ENCODE results near the gene B4GALNT4. TPM values are rescaled to one million over a fixed set of nuclear protein-coding genes. Genes with fewer than 3 reads are reported as not detected.

The B4GALNT4 gene
- total RNA-seq, 2 donors from 2014 or later: 2.1 to 2.7 TPM

- Mint-ChIP-seq H3K36me3 (ENCODE audit: insufficient read depth in 2 of 2) (peaks cover 3% of the 10 kb centered on the region in 2 donors), H3K27ac (no peak overlapping the region), H3K4me1 (ENCODE audit: low read depth) (no peaks in the 10 kb centered on the region), H3K4me3 (no peak overlapping the region), H3K27me3 (ENCODE audit: low read depth) (no peaks in the 10 kb centered on the region), H3K9me3 (peaks cover 4 to 8% of the 10 kb centered on the region in 2 donors)
- no peak for DNase-seq
- no peak for ATAC-seq (replicated peaks in 1 of 2)
Measured at GRCh38 chr11:390175-390574, 20.9 kb downstream of the B4GALNT4 start.

GRCh38 chr11:391117-392017 lies 22.1 kb downstream of the B4GALNT4 start:
- Mint-ChIP-seq H3K27me3 (ENCODE audit: low read depth) (no peaks in the 10 kb centered on the region), H3K4me1 (ENCODE audit: low read depth) (no peaks in the 10 kb centered on the region), H3K9me3 (peaks cover 4 to 8% of the 10 kb centered on the region in 2 donors), H3K36me3 (ENCODE audit: insufficient read depth in 2 of 2) (peaks cover 3% of the 10 kb centered on the region in 2 donors), H3K4me3 (no peak overlapping the region), H3K27ac (no peak overlapping the region)
- ATAC-seq (replicated peaks in 1 of 2) (no peak), DNase-seq (no peak)

- Mint-ChIP-seq H3K27ac (no peak overlapping the region), H3K27me3 (ENCODE audit: low read depth) (no peaks in the 10 kb centered on the region), H3K4me1 (ENCODE audit: low read depth) (no peaks in the 10 kb centered on the region), H3K36me3 (ENCODE audit: insufficient read depth in 2 of 2) (peaks cover 0 to under 1% of the 10 kb centered on the region in 2 donors), H3K9me3 (peaks cover 0 to 3% of the 10 kb centered on the region in 2 donors), H3K4me3 (no peak overlapping the region)
- DNase-seq (no peak), ATAC-seq (replicated peaks in 1 of 2) (no peak)
Measured at GRCh38 chr11:392102-392777, 22.9 kb downstream of the B4GALNT4 start.

GRCh38 chr11:393219-394033 lies 24.1 kb downstream of the B4GALNT4 start:
- no peaks in the 10 kb centered on the region for H3K36me3 Mint-ChIP-seq (ENCODE audit: insufficient read depth in 2 of 2)
- DNase-seq (no peak), ATAC-seq (replicated peaks in 1 of 2) (no peak)
- no peak overlapping the region for H3K27ac Mint-ChIP-seq
- H3K9me3 Mint-ChIP-seq: no peaks in the 10 kb centered on the region
- H3K4me1 Mint-ChIP-seq (ENCODE audit: low read depth): no peaks in the 10 kb centered on the region
- H3K27me3 Mint-ChIP-seq (ENCODE audit: low read depth): no peaks in the 10 kb centered on the region
- no peak overlapping the region for H3K4me3 Mint-ChIP-seq

- H3K36me3 Mint-ChIP-seq (ENCODE audit: insufficient read depth in 2 of 2): peaks cover 0 to 2% of the 10 kb centered on the region in 2 donors
- no peaks in the 10 kb centered on the region for H3K4me1 Mint-ChIP-seq (ENCODE audit: low read depth)
- peaks cover 2% of the 10 kb centered on the region in 2 donors for H3K9me3 Mint-ChIP-seq
- peaks cover 6% of the 10 kb centered on the region for H3K27me3 Mint-ChIP-seq (ENCODE audit: low read depth)
- H3K4me3 Mint-ChIP-seq: no peak within 1 kb of the TSS
- DNase-seq: no peak
- H3K27ac Mint-ChIP-seq: no peak within 1 kb of the TSS
- no peak for ATAC-seq (replicated peaks in 1 of 2)
Measured at GRCh38 chr11:394034-394857, 24.9 kb downstream of the B4GALNT4 start, which contains the start of gene PKP3. Gene PKP3 (plus strand): TSS chr11:394209. CDS start chr11:394293, 84 bp downstream.

GRCh38 chr11:394858-395655 lies 25.8 kb downstream of the B4GALNT4 start:
- DNase-seq (no peak), ATAC-seq (replicated peaks in 1 of 2) (no peak)

GRCh38 chr11:395866-396265 lies 26.6 kb downstream of the B4GALNT4 start:
- DNase-seq: no peak
- no peak for ATAC-seq (replicated peaks in 1 of 2)
- Mint-ChIP-seq H3K27me3 (ENCODE audit: low read depth) (peaks cover 14% of the 10 kb centered on the region), H3K4me3 (peak overlapping the region; percentile 27 to 31), H3K27ac (no peak overlapping the region), H3K36me3 (ENCODE audit: insufficient read depth in 2 of 2) (peaks cover 0 to 2% of the 10 kb centered on the region in 2 donors), H3K4me1 (ENCODE audit: low read depth) (peaks cover 5% of the 10 kb centered on the region), H3K9me3 (peaks cover 2% of the 10 kb centered on the region in 2 donors)

More at GRCh38 chr11:394858-395655, 25.8 kb downstream of the B4GALNT4 start:
- no peak overlapping the region for H3K27ac Mint-ChIP-seq
- H3K4me1 Mint-ChIP-seq (ENCODE audit: low read depth): peaks cover 5% of the 10 kb centered on the region
- no peak overlapping the region for H3K4me3 Mint-ChIP-seq
- peaks cover 2% of the 10 kb centered on the region in 2 donors for H3K9me3 Mint-ChIP-seq
- H3K27me3 Mint-ChIP-seq (ENCODE audit: low read depth): peaks cover 14% of the 10 kb centered on the region
- H3K36me3 Mint-ChIP-seq (ENCODE audit: insufficient read depth in 2 of 2): peaks cover 0 to 2% of the 10 kb centered on the region in 2 donors

GRCh38 chr11:396511-396947 lies 27.2 kb downstream of the B4GALNT4 start:
- ATAC-seq (replicated peaks in 1 of 2) (peak; percentile 48 to 49), DNase-seq (peak; percentile 34 to 47)
- Mint-ChIP-seq H3K4me3 (peak overlapping the region; percentile 44 to 48), H3K27ac (no peak overlapping the region), H3K4me1 (ENCODE audit: low read depth) (peaks cover 5% of the 10 kb centered on the region), H3K36me3 (ENCODE audit: insufficient read depth in 2 of 2) (peaks cover 0 to 2% of the 10 kb centered on the region in 2 donors), H3K27me3 (ENCODE audit: low read depth) (peaks cover 14% of the 10 kb centered on the region), H3K9me3 (peaks cover 2% of the 10 kb centered on the region in 2 donors)

- Mint-ChIP-seq H3K9me3 (peaks cover 2% of the 10 kb centered on the region in 2 donors), H3K27ac (no peak overlapping the region), H3K27me3 (ENCODE audit: low read depth) (peaks cover 14% of the 10 kb centered on the region), H3K4me3 (peak overlapping the region; percentile 44 to 48), H3K36me3 (ENCODE audit: insufficient read depth in 2 of 2) (peaks cover 0 to 2% of the 10 kb centered on the region in 2 donors), H3K4me1 (ENCODE audit: low read depth) (peaks cover 5% of the 10 kb centered on the region)
- DNase-seq (peak; percentile 67 to 80), ATAC-seq (replicated peaks in 1 of 2) (peak; percentile 89 to 93)
Measured at GRCh38 chr11:396948-397548, 27.7 kb downstream of the B4GALNT4 start.

- Mint-ChIP-seq H3K4me3 (peak overlapping the region in 1 of 2 donors; percentile 51), H3K27me3 (ENCODE audit: low read depth) (peaks cover 14% of the 10 kb centered on the region), H3K9me3 (peaks cover 2% of the 10 kb centered on the region in 2 donors), H3K36me3 (ENCODE audit: insufficient read depth in 2 of 2) (peaks cover 0 to 2% of the 10 kb centered on the region in 2 donors), H3K27ac (no peak overlapping the region), H3K4me1 (ENCODE audit: low read depth) (peaks cover 5% of the 10 kb centered on the region)
- DNase-seq (no peak), ATAC-seq (replicated peaks in 1 of 2) (no peak)
Measured at GRCh38 chr11:398826-399225, 29.5 kb downstream of the B4GALNT4 start.

- Mint-ChIP-seq H3K27ac (no peak overlapping the region), H3K4me1 (ENCODE audit: low read depth) (peaks cover 5% of the 10 kb centered on the region), H3K9me3 (peaks cover 2% of the 10 kb centered on the region in 2 donors), H3K36me3 (ENCODE audit: insufficient read depth in 2 of 2) (peaks cover 0 to 2% of the 10 kb centered on the region in 2 donors), H3K4me3 (no peak overlapping the region), H3K27me3 (ENCODE audit: low read depth) (peaks cover 14% of the 10 kb centered on the region)
- DNase-seq (no peak), ATAC-seq (replicated peaks in 1 of 2) (no peak)
Measured at GRCh38 chr11:399731-400211, 30.5 kb downstream of the B4GALNT4 start.
